ENCODE measurements around the gene TAF8.

TAF8 gene

DNA sequence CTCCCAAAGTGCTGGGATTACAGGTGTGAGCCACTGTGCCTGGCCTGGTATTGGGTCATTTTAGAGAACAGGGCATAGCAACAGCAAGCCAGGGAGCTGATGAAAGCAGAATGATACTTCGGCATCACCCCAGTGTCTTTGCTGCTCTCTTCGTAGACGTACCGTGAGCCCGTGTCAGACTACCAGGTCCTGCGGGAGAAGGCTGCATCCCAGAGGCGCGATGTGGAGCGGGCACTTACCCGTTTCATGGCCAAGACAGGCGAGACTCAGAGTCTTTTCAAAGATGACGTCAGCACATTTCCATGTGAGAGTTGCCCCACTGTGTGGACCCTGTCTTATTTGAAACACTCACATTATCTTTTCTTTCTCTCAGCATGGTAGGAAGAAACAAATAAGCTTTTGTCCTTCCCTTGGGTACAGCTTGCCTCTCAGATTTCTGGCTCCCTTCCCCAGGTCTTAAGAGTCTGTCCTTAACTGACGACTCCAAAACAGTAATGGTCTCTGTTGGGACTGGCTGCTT is 15.9 kb downstream of the TAF8 start:
- DNase-seq = no peak

DNA sequence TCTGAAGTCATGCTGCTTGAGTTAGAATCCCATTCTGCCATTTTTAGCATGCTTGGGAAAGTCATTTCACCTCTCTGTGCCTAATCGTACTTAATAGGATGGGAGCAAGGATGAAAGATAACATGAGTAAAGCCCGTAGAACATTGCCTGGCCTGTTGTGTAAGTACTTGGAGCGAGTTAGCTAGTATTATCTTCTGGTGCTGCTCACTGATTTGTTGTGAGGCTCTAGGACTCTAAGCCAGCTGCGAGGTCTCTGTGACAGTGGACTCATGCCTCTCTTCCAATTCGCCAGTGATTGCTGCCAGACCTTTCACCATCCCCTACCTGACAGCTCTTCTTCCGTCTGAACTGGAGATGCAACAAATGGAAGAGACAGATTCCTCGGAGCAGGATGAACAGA is 17.8 kb downstream of the TAF8 start:
- no peak for DNase-seq

DNA sequence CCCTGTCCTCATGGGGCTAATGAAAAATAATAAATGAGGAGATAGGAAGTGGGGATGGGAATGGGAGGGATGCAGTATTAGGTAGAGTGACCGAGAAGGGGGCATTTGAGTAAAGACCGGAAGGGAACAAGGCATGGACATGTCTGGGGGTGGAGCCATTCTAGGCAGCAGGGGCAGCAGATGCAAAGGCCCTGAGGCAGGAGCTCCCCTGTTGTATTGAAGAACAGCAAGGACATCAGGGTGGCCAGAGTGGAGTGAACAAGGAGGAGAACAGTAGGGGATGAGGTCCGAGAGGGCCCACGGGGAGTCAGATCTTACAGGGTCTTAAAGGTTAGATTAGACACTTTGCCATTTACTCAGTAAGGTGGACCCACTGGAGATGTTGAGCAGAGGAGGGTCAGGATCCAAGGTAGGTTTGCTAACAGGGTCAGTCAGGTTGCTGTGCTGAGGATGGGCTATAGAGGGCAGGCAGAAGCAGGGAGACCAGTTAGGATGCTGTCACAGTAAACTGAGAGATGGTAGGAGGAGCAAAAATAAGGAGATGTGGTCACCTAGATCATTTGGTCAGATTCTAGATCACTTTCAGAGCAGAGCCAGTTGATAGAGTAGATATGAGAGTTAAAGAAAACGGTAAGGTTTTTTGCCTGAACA is 18.7 kb downstream of the TAF8 start:
- no peak for DNase-seq

DNA sequence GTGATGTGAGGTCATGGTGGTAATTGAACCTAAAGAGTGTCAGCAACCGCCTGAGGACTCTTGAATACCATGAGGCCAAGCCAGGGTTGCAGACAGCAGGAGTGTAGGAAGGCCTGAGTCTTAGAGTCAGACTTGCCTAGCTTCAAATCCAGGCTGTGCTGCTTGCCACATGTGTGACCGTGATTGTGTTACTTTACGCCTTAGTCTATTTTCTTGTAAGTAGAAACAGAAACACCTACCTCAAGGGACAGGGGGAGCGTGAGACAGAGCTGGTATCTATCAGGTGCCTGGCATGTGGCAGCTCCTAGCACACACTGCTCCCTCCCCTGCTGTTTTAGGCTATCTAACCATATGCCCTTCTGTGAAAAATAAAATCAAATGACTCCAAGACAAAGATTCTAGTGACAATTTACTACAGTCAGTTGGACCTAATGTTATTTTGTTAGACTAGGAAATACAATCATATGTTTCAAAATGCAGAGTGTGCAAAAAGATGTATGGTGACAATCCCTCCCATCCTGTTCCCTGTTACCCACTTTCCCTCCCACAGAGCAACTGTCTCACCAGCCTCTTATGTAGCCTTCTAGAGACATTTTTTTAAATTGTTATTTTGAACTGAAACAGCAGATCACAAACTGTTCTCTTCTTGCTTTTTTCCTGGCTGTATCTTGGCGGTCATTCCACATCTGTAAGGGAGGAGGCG is 21.7 kb downstream of the TAF8 start:
- no peak for DNase-seq

DNA sequence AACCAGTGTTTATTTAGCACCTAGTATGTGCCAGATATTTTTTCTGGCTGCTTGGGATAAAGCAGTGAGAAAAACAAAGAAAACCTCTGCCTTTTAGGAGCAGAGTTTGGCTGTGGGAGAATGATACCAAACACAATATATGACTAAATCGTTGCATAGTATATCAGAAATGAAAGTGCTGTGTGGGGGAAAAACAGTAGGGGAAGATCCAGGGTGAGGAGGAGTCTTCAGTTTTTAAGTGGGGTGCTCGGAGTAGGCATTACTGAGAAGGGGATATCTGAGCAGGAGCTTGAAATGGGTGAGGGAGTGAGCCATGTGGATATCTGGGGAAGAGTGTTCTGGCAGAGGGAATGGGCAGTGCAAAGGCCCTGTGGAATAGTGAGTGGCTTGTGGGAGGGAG is 23.0 kb downstream of the TAF8 start:
- no peak for DNase-seq

DNA sequence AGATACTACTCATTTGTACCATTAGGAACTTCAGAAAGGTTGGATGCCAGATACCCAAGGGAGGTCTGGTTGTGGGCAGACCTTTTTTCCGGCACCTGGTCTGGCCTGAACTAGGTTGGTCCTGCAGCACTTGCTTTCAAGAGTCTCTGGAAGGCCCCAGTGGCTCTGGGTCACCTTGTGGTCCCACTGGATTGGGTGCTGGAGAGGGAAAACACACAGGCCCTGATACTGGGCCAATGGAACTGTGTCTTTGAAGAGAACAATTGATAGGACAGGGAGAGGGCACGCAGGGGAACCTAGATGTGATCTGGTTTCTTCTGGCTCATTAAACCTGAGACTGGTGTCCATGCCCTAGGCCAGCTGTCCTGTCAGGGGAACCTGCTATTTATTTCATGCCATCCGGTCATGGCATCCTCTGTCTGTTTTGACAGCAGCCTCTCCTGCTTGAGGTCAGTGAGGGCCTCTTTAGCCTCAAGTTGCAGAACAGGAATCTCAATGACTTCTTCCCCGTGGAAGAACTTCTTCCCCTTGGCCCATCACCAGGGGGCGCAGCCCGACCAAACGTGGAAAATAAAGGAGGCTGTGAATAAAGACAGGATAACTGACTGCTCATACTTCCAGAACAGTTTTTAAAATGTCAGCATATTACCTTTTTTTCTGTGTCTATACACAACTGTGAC is 25.0 kb downstream of the TAF8 start:
- DNase-seq = peak; percentile 63

DNA sequence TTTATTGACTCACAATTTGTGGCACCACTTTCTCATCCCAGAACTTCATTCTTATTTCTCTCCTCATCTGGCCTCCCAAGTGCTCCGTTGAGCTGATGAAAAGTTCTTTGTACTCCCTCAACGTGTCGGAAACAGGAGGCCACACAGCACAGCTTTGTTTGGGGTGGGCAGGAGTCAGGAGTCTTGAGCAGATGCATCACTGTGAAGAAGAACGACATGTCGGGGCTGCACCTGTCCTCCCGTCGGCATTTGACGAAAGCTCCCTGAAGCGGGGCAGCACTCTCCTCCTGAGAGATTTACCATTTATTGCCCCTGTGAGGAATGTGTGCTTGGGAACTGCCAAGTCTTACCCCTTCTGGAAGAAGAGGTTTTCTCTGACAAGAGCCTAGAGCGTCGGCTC is 28.1 kb downstream of the TAF8 start:
- no peak for DNase-seq

DNA sequence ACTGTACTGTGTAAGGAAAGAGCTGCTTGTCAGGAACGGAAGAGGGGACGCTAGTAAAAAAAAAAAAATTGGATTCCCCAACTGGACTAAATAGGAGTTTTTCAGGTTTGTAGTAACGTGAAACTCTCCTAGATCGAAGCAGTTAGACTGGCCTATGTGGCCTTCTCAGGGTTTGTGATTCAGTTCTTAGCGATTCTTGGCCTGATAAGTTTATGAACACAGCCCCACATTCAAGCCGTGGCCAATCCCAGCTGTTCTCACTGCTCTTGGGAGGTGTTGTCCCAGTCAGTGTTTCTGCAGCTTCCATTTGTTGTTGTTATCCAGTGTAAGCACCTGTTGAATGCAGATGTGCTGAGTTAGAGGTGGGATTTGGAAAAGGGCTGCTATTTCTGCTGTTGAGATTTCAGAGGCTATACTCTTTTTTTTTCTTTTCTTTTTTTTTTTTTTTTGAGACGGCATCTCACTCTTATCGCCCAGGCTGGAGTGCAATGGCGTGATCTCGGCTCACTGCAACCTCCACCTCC is 29.7 kb downstream of the TAF8 start:
- no peak for DNase-seq

DNA sequence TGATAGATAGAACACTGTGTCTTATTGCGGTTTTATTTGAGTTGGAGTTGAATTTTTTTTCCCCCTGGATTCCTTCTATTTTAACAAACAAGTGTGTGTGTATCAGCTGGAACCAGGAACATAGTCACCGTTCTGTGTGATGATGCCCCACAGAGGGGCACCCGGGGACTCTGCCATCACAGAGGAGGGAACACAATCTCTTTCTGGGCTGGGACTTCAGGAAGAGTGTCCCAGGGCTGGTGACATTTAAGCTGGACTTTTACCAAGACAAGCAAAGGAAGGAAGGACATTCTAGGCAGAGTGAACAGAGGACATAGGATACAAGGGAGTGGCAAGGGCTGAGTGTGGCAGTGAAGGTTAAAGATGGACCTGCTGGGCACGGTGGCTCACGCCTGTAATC is 33.2 kb downstream of the TAF8 start:
- DNase-seq = no peak

DNA sequence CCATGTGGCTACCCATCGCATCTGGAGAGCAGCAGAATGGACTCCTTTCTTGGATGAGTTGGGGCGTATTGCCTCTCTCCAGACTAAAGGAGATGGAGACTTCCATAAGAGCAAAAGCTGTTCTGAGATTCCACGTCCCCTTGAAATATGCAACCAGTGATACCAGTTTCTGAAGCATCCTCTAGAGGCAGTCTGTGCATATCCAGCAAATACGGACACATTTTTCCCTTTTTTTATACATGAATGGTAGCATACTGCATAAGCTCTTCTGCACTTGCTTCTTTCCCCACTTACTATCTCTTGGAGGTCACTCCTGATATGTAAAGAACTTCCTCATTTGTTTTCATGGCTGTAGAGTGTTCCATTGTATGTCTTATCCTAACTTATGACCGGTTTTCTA is 34.6 kb downstream of the TAF8 start:
- no peak for DNase-seq

DNA sequence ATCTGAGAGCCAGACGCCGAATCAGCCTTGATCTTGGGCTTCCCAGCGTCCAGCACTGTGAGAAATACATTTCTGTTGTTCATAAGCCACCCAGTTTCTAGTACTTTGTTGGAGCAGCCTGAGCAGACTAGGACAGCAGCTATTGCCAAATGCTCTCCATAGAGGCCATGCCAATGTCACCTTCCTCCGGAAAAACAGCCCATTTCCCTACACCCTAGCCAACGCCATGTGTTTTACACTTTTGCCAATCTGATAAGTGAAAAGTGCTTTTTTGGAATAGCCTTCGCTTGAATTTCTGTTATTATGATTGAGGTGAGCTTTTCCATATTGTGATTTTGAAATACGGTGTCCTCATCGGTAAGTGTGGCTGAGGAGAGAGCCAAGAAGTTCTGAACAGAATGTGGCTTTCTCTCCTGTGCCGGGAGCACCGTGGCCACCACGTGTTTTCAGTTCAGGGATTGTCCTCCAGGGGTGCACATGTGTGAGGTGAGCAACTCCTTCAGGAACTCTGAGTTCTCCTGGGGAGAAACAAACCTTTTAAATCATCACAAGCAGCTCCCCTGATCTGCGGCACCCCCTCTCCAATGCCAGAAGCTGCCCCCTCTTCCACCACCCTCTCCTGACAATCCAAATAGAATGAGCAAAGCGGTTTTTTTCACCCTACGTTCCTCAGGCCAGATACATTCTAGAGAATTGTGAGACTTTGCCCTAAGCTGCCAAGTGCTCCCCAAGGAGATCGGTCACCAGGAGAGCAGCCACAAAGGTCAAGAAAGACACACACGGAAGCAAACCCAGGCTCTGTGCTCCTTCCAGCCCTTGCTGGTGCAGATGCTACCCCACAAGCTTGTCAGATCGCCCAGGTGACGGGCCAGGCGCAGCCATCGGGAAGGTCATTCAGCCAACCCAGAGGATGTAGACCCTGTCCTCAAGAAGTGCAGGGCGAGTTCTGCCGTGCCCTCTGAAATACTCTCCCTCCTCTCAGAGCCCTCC is 36.0 kb downstream of the TAF8 start:
- DNase-seq = no peak

DNA sequence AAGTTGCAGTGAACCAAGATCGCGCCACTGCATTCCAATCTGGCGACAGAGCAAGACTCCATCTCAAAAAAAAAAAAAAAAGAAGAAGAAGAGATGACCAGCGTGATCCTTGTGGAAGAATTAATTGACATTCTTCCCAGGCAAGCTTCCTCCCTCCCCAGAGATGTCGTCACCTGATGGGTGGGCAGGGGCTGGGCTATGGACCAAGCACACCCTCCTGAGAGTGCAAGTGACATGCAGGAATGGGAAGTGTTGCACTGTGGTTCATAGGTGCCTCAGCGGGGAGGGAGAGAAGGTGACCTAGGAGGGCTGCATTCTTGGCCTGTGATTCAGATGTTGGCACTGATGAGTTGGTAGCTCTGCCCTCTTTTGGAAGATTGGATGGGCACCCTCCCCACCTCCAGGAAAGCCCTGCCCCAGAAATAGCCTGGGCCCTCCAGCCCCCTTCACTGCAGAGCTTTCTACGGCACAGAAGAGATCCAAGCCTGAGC is 37.8 kb downstream of the TAF8 start:
- DNase-seq = no peak

DNA sequence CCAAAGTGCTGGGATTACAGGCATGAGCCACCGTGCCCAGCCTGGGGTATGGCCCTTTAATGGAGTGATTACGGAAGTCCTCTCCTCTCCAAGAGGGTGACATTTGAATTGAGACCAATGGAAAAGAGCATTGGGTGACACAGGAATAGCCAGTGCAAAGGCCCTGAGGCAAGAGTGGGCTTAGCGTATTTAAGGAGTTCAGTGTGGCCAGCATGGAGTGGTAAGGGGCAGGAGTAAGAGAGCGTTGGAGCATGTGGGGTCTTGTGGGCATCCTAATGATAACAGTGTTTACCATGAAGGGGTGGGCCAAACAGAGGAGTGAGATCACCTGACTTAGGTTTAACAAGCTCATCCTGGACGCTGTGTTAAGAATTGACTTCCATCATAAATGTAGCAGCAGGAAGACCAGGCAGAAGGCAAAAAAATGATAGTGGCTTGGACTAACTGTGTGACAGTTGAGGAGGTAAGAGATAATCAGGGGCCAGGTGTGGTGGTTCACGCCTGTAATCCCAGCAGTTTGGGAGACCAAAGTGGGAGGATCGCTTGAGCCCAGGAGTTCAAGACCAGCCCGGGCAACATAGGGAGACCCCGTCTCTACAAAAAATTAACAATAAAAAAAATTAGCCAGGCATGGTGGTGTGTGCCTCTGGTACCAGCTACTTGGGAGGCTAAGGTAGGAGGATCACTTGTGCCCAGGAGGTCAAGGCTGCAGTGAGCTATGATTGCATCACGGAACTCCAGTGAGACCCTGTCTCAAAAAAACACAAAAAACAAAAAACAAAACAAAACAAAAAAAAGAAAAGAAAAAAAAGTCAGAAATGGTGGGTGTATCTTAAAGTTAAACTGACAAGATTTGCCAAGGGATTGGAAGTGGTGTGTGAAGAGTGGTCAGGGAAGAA is 40.7 kb downstream of the TAF8 start:
- DNase-seq = no peak

DNA sequence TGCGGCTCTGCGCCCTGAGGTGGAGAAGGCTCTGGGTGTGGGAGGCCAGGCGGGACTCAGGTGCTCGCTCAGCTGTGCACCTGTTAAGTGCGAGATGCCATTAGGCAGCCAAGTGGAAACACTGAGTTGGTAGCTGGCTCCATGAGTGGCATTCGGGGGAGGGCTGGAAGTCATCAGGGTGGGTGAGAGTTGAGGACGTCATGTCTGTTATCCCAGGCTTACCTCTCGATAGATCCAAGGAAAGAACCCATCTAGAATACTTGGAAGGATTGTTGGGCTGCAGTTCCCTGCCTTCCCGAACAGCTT is 41.3 kb downstream of the TAF8 start:
- DNase-seq = no peak

DNA sequence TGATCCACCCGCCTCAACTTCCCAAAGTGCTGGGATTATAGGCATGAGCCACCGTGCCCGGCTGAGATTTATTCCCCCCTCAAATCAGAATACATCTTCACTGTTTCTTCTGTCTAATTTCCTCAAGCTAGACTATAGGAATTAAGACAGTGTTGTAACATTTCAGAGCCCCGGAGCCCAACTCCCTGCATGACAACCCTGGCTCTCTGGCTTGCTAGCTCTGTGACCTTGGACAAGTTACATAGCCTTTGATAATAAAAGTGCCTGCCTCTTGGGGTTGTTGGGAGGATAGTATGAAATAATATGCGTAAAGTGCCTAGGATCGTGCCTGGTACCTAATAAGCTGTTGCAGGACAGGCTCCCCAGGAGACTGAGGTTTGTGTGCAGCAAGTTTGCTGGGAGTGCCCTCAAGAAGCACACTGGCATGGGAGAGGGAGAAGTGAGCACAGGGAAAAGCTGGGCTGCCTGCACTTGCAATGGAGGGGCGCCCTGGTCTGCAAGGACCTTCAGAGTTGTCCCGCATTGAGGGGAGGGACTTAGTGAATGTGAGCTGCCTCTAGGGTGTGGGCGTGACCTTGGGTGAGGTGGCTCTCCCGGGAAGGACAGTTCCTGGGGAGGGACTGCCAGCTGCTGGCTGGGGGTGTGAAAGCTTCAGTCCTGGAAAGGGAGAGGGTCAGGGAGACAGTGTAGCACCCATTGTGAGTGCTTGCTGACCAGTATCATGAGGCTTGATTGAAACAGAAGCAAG is 43.4 kb downstream of the TAF8 start:
- DNase-seq = no peak

DNA sequence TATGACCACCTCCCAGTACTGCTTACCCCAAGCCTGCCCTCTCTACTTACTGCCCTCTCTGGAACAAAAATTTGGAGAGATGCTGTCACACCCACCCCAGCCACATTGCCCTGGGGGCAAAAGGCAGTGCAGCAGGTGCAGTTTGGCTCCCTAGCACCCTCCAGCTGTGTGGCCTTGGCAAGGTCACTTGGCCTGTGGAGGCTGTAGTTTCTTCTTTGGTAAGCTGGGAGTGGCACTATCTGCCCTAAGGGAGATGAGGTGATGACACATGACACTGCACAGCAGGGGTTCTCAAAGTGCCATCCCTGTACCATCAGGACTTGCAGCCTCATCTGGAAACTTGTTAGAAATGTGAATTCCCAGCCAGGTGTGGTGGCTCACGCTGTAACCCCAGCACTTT is 44.8 kb downstream of the TAF8 start:
- no peak for DNase-seq

DNA sequence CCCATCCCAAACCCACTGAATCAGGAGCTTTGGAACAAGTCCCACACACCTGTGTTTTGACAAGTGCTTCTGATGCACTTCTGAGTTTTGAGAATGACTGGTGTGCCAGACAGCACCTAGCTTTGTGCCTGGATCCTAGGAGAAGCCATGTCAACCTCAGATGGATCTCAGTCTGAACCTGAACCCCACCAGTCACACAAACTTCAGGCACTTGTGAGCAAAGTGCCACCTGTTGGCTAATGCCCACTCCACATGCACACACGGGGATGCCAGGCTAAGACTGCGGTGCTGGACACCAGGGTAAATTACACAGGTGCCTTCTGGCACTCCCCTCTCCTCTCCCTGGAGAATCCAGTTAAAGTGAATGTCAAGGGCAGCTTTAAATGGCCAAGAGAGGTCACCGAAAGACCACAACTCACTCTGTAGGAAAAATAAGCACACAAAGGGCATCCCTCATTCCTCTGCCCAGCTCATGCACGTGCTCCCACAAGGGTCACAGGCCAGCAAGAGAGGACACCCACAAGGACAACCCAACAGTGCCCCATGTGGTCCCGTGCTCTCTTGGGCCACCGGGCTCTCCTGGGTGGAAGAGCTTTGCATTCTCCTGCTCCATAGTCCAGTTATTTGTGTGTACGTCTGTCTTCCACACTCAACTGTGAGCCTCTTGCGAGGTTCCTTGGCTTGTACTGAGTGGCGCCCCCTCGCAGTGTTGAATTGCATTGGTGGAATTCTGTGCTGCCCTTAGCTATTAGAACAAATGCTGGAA is 45.6 kb downstream of the TAF8 start:
- no peak for DNase-seq

DNA sequence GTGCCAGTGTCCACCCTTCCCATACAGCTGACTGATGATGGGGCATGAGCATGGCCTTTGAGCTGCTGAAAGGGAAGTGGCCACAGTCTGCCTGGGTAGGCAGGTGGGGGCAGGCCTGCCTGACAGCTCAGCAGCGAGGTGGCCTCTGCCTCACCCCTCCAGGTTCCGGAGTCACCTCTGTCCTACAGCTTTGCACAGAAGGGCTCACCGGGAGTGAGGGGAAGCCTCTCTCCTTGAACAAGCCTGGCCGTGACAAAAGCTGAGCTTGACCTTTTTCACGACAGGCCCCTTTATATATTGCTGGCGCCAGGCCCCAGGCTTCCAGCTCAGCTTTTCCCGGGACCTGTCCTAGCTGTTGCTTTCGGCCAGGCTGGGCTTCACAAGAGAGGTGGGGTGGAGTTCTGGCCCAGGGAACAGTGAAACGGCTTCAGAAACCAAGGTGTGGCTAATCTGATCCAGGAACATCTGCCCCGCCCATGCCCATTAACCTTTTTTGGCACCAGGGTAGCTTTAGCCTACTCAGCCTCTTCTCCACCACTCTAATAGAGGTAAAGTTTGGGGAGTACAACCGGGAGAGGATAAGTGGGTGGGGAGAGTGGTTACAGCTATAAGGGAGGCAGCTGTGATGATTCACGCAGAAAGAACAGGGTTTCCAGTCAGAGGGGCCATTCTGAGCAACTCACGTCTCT is 49.2 kb downstream of the TAF8 start:
- DNase-seq = no peak

Data from CD4-positive, alpha-beta T cell treated with Interleukin-6 for 4 hours (primary cell).